ENCODE measurements around the gene FRYL. TPM values are rescaled to one million over a fixed set of nuclear protein-coding genes. Genes with fewer than 3 reads are reported as not detected.

Gene FRYL
- total and polyA plus RNA-seq, 2 of the 8 experiments (the other 6 are each of a cell fraction or from before 2014, with no cell fraction given) = 8.0 to 36.5 TPM

GRCh38 chr4:48590884-48591283 lies 189.2 kb downstream of the FRYL start:
- Histone ChIP-seq H3K36me3 (ENCODE audit: control insufficient read depth in 2 of 4, insufficient read depth in 4 of 4, low read length in 3 of 4) (peaks cover 0 to 21% (median 3%) of the 10 kb centered on the region in 4 experiments; a peak in 5 of 8 replicates), H3K23me2 (ENCODE audit: low read depth, low read length) (no peaks in the 10 kb centered on the region), H3K18ac (ENCODE audit: extremely low read depth, low read length) (no peak overlapping the region), H3K23ac (ENCODE audit: insufficient read length) (no peak overlapping the region), H2AFZ (ENCODE audit: low read length) (no peak overlapping the region), H4K91ac (replicated peaks; ENCODE audit: insufficient read length, low read length) (no peak overlapping the region), H3K9me3 (ENCODE audit: insufficient read depth in 2 of 2, low read depth in 1 of 2, low read length in 1 of 2) (no peaks in the 10 kb centered on the region), H2BK12ac (ENCODE audit: low read depth, low read length) (no peak overlapping the region), H3K4me2 (ENCODE audit: insufficient read depth in 1 of 2, low read depth in 2 of 2, low read length in 2 of 2) (no peak overlapping the region), H3K56ac (replicated peaks; ENCODE audit: insufficient read length, low read depth, low read length) (no peak overlapping the region), H2BK15ac (ENCODE audit: low read length) (no peak overlapping the region), H2BK20ac (ENCODE audit: low read length) (no peak overlapping the region), H3K27ac (ENCODE audit: low read depth, low read length) (no peak overlapping the region), H2AK5ac (ENCODE audit: low read depth, low read length) (no peak overlapping the region), H3K9ac (replicated peaks in 1 of 4; ENCODE audit: extremely low read depth in 1 of 4, low read depth in 3 of 4, low read length in 3 of 4) (no peak overlapping the region), H3K4me1 (replicated peaks in 1 of 4; ENCODE audit: control insufficient read depth in 3 of 4, insufficient read depth in 4 of 4, low read length in 3 of 4) (no peaks in the 10 kb centered on the region), H3K14ac (ENCODE audit: insufficient read length) (no peak overlapping the region), H4K8ac (ENCODE audit: extremely low read depth, insufficient read depth, low read length) (no peak overlapping the region), H3K79me2 (ENCODE audit: control insufficient read depth in 1 of 2, insufficient read depth in 2 of 2, low read length in 2 of 2) (no peaks in the 10 kb centered on the region), H4K20me1 (replicated peaks in 1 of 2; ENCODE audit: control insufficient read depth in 1 of 2, insufficient read depth in 2 of 2, low read length in 2 of 2) (no peaks in the 10 kb centered on the region), H3K27me3 (replicated peaks in 1 of 4; ENCODE audit: control insufficient read depth in 3 of 4, extremely low read depth in 1 of 4, insufficient read depth in 3 of 4, low read length in 3 of 4) (peaks cover 0 to 1% (median 0%) of the 10 kb centered on the region in 4 experiments; a peak in 1 of 7 replicates), H3K4me3 (ENCODE audit: extremely low read depth in 1 of 4, insufficient read depth in 2 of 4, low read depth in 3 of 4, low read length in 4 of 4) (no peak overlapping the region), H3K79me1 (ENCODE audit: low read depth, low read length) (no peaks in the 10 kb centered on the region), H3K4ac (replicated peaks; ENCODE audit: insufficient read length, low read depth, low read length) (no peak overlapping the region), H2BK5ac (ENCODE audit: low read depth, low read length) (no peak overlapping the region), H2BK120ac (replicated peaks; ENCODE audit: low read depth, low read length) (no peak overlapping the region), H4K5ac (ENCODE audit: insufficient read length, low read depth, low read length) (no peak overlapping the region)
- WGBS, 2 experiments (ENCODE audit: extremely low coverage in 1 of 2, insufficient coverage in 1 of 2, insufficient read length in 1 of 2, insufficient replicate concordance in 2 of 2, low coverage in 1 of 2, low lambda C conversion rate in 2 of 2, missing lambda C conversion rate in 1 of 2) = 89% methylated on average over 2 of the region's 2 CpGs; no CpG with 5 or more reads in 1 of the 2 experiments
- DNase-seq (ENCODE audit: low read depth in 1 of 2, low spot score in 2 of 2) = no peak
- ChIA-PET CTCF (ENCODE audit: partially characterized antibody) (interaction anchor here (0.6 to 1.1 kb wide), 3 partner anchors 12 to 338 kb away, joined by 3 to 5 read pairs (median 3); no protein-coding TSS in a partner anchor), POLR2A (ENCODE audit: partially characterized antibody) (no interaction called here)
- no peak for FAIRE-seq
- TF ChIP-seq ASH2L (IDR thresholded peaks at IDR 0.05; ENCODE audit: low read length) (no peak), JUN (IDR thresholded peaks at IDR 0.05; ENCODE audit: low read depth, low read length) (no peak), CTBP2 (IDR thresholded peaks at IDR 0.05; ENCODE audit: borderline replicate concordance, insufficient read depth, insufficient read length, low read length) (no peak), SIRT6 (IDR thresholded peaks at IDR 0.05; ENCODE audit: low read length) (no peak), SP1 (IDR thresholded peaks at IDR 0.05; ENCODE audit: low read depth, low read length) (no peak)

Measured in H1 (cell line).